Activated CD8-positive, alpha-beta T cell treated with anti-CD3 and anti-CD28 coated beads for 36 hours (primary cell): ENCODE results near the gene CACNA1B. TPM values are rescaled to one million over a fixed set of nuclear protein-coding genes. Genes with fewer than 3 reads are reported as not detected.

Experiments used
- ATAC-seq: fragments of 200-7000 bp; cut with Tn5 transposase; one replicate; pipeline ENCODE4 v1.10.0; 2021; ENCODE audit warnings: mild to moderate bottlenecking, moderate library complexity
- CTCF ChIA-PET: fragments of 350-600 bp; sonication (Branson Sonifier 250); formaldehyde crosslinking; loops from one replicate; lab custom pipeline; 2021; ENCODE audit warnings: antibody characterized with exemption; lab: Charles Lee
- POLR2A ChIA-PET: fragments of 350-600 bp; sonication (Branson Sonifier 250); formaldehyde crosslinking; loops from one replicate; lab custom pipeline; 2021; ENCODE audit warnings: antibody characterized with exemption; lab: Charles Lee
- DNase-seq: peaks from one replicate; pipeline ENCODE4 v3.0.0-alpha.2; 2020
- H3K27ac Mint-ChIP-seq: one replicate; pipeline ENCODE4 v1.8.0; 2021; ENCODE audit warnings: mild to moderate bottlenecking, mixed read lengths
- H3K27me3 Mint-ChIP-seq: one replicate; pipeline ENCODE4 v1.8.0; 2021; ENCODE audit warnings: mixed read lengths
- H3K36me3 Mint-ChIP-seq: one replicate; pipeline ENCODE4 v1.8.0; 2021; ENCODE audit warnings: low read depth, mixed read lengths
- H3K4me1 Mint-ChIP-seq: one replicate; pipeline ENCODE4 v1.8.0; 2021; ENCODE audit warnings: low read depth, mixed read lengths
- H3K4me3 Mint-ChIP-seq: one replicate; pipeline ENCODE4 v1.8.0; 2021; ENCODE audit warnings: mild to moderate bottlenecking, moderate library complexity, mixed read lengths
- H3K9me3 Mint-ChIP-seq: one replicate; pipeline ENCODE4 v1.8.0; 2021; ENCODE audit warnings: mixed read lengths
- CTCF ChIP-seq: fragments of 200-600 bp; IDR thresholded peaks from one replicate; pipeline ENCODE4 v1.8.0; 2022; ENCODE audit warnings: antibody characterized with exemption, mild to moderate bottlenecking
- intact Hi-C: fragments of 100-400 bp; cut with micrococcal nuclease; formaldehyde crosslinking; loops from one replicate; pipeline ENCODE4 v1.10.0; 2022
- total RNA-seq, 2 experiments: library from RNA; stranded (reverse); gene quantifications; one replicate each; pipeline ENCODE4 v1.2.3, GENCODE V29; 2021

The CACNA1B gene
- total RNA-seq, 2 experiments from 2014 or later = not detected

GRCh38 chr9:138102246-138103051 lies 224.9 kb downstream of the CACNA1B start:
- H3K9me3 Mint-ChIP-seq = no peaks in the 10 kb centered on the region
- DNase-seq (no peak), ATAC-seq (no peak)
- TF ChIP-seq CTCF = no peak
- H3K4me1 Mint-ChIP-seq = no peaks in the 10 kb centered on the region
- H3K36me3 Mint-ChIP-seq = no peaks in the 10 kb centered on the region
- CTCF ChIA-PET = no interaction called here
- H3K4me3 Mint-ChIP-seq = no peak overlapping the region
- peaks cover 1% of the 10 kb centered on the region for H3K27me3 Mint-ChIP-seq
- H3K27ac Mint-ChIP-seq = no peak overlapping the region
- POLR2A ChIA-PET = no interaction called here
- intact Hi-C loops = no loop called here

GRCh38 chr9:138103111-138103848 lies 225.7 kb downstream of the CACNA1B start:
- ChIA-PET POLR2A (no interaction called here), CTCF (no interaction called here)
- no peaks in the 10 kb centered on the region for H3K4me1 Mint-ChIP-seq
- ATAC-seq (no peak), DNase-seq (no peak)
- intact Hi-C loops = no loop called here
- no peak overlapping the region for H3K27ac Mint-ChIP-seq
- no peaks in the 10 kb centered on the region for H3K36me3 Mint-ChIP-seq
- peaks cover 1% of the 10 kb centered on the region for H3K27me3 Mint-ChIP-seq
- no peak for TF ChIP-seq CTCF
- no peaks in the 10 kb centered on the region for H3K9me3 Mint-ChIP-seq
- H3K4me3 Mint-ChIP-seq = no peak overlapping the region

GRCh38 chr9:138103849-138104206 lies 226.2 kb downstream of the CACNA1B start:
- H3K9me3 Mint-ChIP-seq = no peaks in the 10 kb centered on the region
- intact Hi-C loops = no loop called here
- H3K27ac Mint-ChIP-seq = no peak overlapping the region
- ATAC-seq (no peak), DNase-seq (no peak)
- H3K36me3 Mint-ChIP-seq = no peaks in the 10 kb centered on the region
- no peak overlapping the region for H3K4me3 Mint-ChIP-seq
- no peak for TF ChIP-seq CTCF
- ChIA-PET CTCF (no interaction called here), POLR2A (no interaction called here)
- H3K4me1 Mint-ChIP-seq = no peaks in the 10 kb centered on the region
- H3K27me3 Mint-ChIP-seq = peaks cover 1% of the 10 kb centered on the region

- CTCF ChIA-PET = no interaction called here
- no peak for TF ChIP-seq CTCF
- intact Hi-C loops = no loop called here
- POLR2A ChIA-PET = no interaction called here
- Mint-ChIP-seq H3K27ac (no peak overlapping the region), H3K27me3 (peaks cover 1% of the 10 kb centered on the region), H3K36me3 (no peaks in the 10 kb centered on the region), H3K4me1 (no peaks in the 10 kb centered on the region), H3K4me3 (no peak overlapping the region), H3K9me3 (no peaks in the 10 kb centered on the region)
- ATAC-seq (no peak), DNase-seq (no peak)
These were observed 226.9 kb downstream of the CACNA1B start for GRCh38 chr9:138104251-138105122.
